DMS53 treated with DMSO at 0.1 percent for 48 hours (cell line): ENCODE measurements around the gene CCDC179.

Source experiments
- DNase-seq: peaks from one replicate; lab custom pipeline; 2025; ENCODE audit not compliant: unreplicated experiment; lab: John Stamatoyannopoulos, UW

Gene CCDC179

GRCh38 chr11:22860241-22860640, at the start of gene CCDC179:
Gene CCDC179, minus strand, starts transcription at chr11:22860474. Its CDS starts 53 bp downstream, at chr11:22860421.
- no peak for DNase-seq

GRCh38 chr11:22903782-22904181, 43.5 kb upstream of the CCDC179 start:
- no peak for DNase-seq

- DNase-seq: no peak
Observed at GRCh38 chr11:22901603-22902002, 41.3 kb upstream of the CCDC179 start.

- DNase-seq: no peak
Observed at GRCh38 chr11:22900764-22901486, 40.7 kb upstream of the CCDC179 start.

GRCh38 chr11:22898036-22898435, 37.8 kb upstream of the CCDC179 start:
- no peak for DNase-seq

- DNase-seq: no peak
Observed at GRCh38 chr11:22890227-22890626, 30.0 kb upstream of the CCDC179 start.

GRCh38 chr11:22884217-22884616, 23.9 kb upstream of the CCDC179 start:
- no peak for DNase-seq

- DNase-seq: peak; percentile 47
Observed at GRCh38 chr11:22879630-22880029, 19.4 kb upstream of the CCDC179 start.

GRCh38 chr11:22878604-22879003, 18.3 kb upstream of the CCDC179 start:
- no peak for DNase-seq

GRCh38 chr11:22878039-22878438, 17.8 kb upstream of the CCDC179 start:
- no peak for DNase-seq

- DNase-seq: peak; percentile 92
Observed at GRCh38 chr11:22875869-22876473, 15.7 kb upstream of the CCDC179 start.

- no peak for DNase-seq
Observed at GRCh38 chr11:22869325-22869724, 9.1 kb upstream of the CCDC179 start.

GRCh38 chr11:22859756-22860155, 518 bp downstream of the CCDC179 start:
- no peak for DNase-seq

GRCh38 chr11:22851477-22851876, 8.8 kb downstream of the CCDC179 start:
- no peak for DNase-seq

- no peak for DNase-seq
Observed at GRCh38 chr11:22846726-22847125, 13.5 kb downstream of the CCDC179 start.

- no peak for DNase-seq
Observed at GRCh38 chr11:22832315-22833015, 27.8 kb downstream of the CCDC179 start.

- no peak for DNase-seq
Observed at GRCh38 chr11:22830082-22830414, 30.2 kb downstream of the CCDC179 start.

GRCh38 chr11:22829231-22830081, 30.8 kb downstream of the CCDC179 start, which contains the start of gene SVIP:
Gene SVIP, minus strand, starts transcription at chr11:22829801. Its CDS starts 53 bp downstream, at chr11:22829748.
- DNase-seq: peak; percentile 89

GRCh38 chr11:22828373-22828772, 31.9 kb downstream of the CCDC179 start:
- no peak for DNase-seq

GRCh38 chr11:22822203-22822602, 38.1 kb downstream of the CCDC179 start:
- no peak for DNase-seq

GRCh38 chr11:22809893-22810292, 50.4 kb downstream of the CCDC179 start:
- DNase-seq: no peak
